H1 (cell line): ENCODE measurements around the gene SEMA3A. TPM values are rescaled to one million over a fixed set of nuclear protein-coding genes. Genes with fewer than 3 reads are reported as not detected.

Experiments
- CTCF ChIA-PET: fragments of 300-600 bp; sonication (Branson Sonifier 250); formaldehyde crosslinking; loops from one replicate; lab custom pipeline; 2021; ENCODE audit not compliant: partially characterized antibody; lab: Charles Lee
- POLR2A ChIA-PET: fragments of 300-600 bp; sonication (Branson Sonifier 250); formaldehyde crosslinking; loops from one replicate; lab custom pipeline; 2021; ENCODE audit warnings: inconsistent platforms; ENCODE audit not compliant: partially characterized antibody; lab: Charles Lee
- DNase-seq, 2 experiments: peaks; one replicate each; pipeline versions ENCODE4 v3.0.0 to v3.0.0-alpha.2; 2010 to 2022; ENCODE audit warnings: low spot score in 2 of 2, low read depth in 1 of 2, mixed read lengths in 1 of 2
- FAIRE-seq: peaks from 2 replicates; lab custom pipeline; 2011; peaks lifted over from hg19 to GRCh38; lab: Jason Lieb, UNC
- H2AFZ ChIP-seq: 2 replicates; pipeline ENCODE4 v1.8.1; 2012; ENCODE audit warnings: low read length, inconsistent platforms
- H2AK5ac ChIP-seq: 2 replicates; pipeline ENCODE4 v1.6.1; 2013; ENCODE audit warnings: low read depth, low read length
- H2BK120ac ChIP-seq: replicated peaks from 2 replicates; pipeline ENCODE3; 2013; ENCODE audit warnings: low read depth, low read length, inconsistent platforms
- H2BK12ac ChIP-seq: 2 replicates; pipeline ENCODE4 v1.6.1; 2013; ENCODE audit warnings: low read depth, low read length
- H2BK15ac ChIP-seq: 2 replicates; pipeline ENCODE4 v1.6.1; 2013; ENCODE audit warnings: low read length
- H2BK20ac ChIP-seq: 2 replicates; pipeline ENCODE4 v1.6.1; 2013; ENCODE audit warnings: low read length
- H2BK5ac ChIP-seq: 2 replicates; pipeline ENCODE4 v1.6.1; 2013; ENCODE audit warnings: low read depth, low read length
- H3K14ac ChIP-seq: 2 replicates; pipeline ENCODE4 v1.6.1; 2013; ENCODE audit warnings: inconsistent platforms; ENCODE audit not compliant: insufficient read length
- H3K18ac ChIP-seq: 2 replicates; pipeline ENCODE4 v1.6.1; 2013; ENCODE audit warnings: low read length; ENCODE audit errors: extremely low read depth
- H3K23ac ChIP-seq: 2 replicates; pipeline ENCODE4 v1.6.1; 2013; ENCODE audit warnings: inconsistent platforms; ENCODE audit not compliant: insufficient read length
- H3K23me2 ChIP-seq: 2 replicates; pipeline ENCODE4 v1.6.1; 2013; ENCODE audit warnings: low read depth, low read length
- H3K27ac ChIP-seq: 2 replicates; pipeline ENCODE4 v1.6.1; 2011; ENCODE audit warnings: low read depth, low read length, inconsistent platforms
- H3K27me3 ChIP-seq, 4 experiments: replicated peaks in 1 of 4; 1 replicate in 1 of 4; 2 replicates in 3 of 4; pipeline versions ENCODE4 v1.6.1 to v1.8.1; 2011 to 2013; ENCODE audit warnings: low read length in 3 of 4, mild to moderate bottlenecking in 3 of 4, inconsistent platforms in 2 of 4, mixed read lengths in 2 of 4, moderate library complexity in 1 of 4; ENCODE audit not compliant: control insufficient read depth in 3 of 4, insufficient read depth in 3 of 4; ENCODE audit errors: extremely low read depth in 1 of 4
- H3K36me3 ChIP-seq, 4 experiments: 2 replicates each; pipeline versions ENCODE4 v1.6.1 to v1.8.1; 2011 to 2013; ENCODE audit warnings: mild to moderate bottlenecking in 4 of 4, low read length in 3 of 4, moderate library complexity in 2 of 4, control low read depth in 1 of 4, inconsistent platforms in 1 of 4; ENCODE audit not compliant: insufficient read depth in 4 of 4, control insufficient read depth in 2 of 4
- H3K4ac ChIP-seq: replicated peaks from 2 replicates; pipeline ENCODE3; 2013; ENCODE audit warnings: low read length, low read depth, mixed read lengths, inconsistent platforms; ENCODE audit not compliant: insufficient read length
- H3K4me1 ChIP-seq, 4 experiments: replicated peaks in 1 of 4; 1 replicate in 1 of 4; 2 replicates in 3 of 4; pipeline versions ENCODE4 v1.6.1 to v1.8.1; 2011 to 2013; ENCODE audit warnings: low read length in 3 of 4, inconsistent platforms in 2 of 4, mixed read lengths in 1 of 4; ENCODE audit not compliant: insufficient read depth in 4 of 4, control insufficient read depth in 3 of 4
- H3K4me2 ChIP-seq, 2 experiments: 2 replicates each; pipeline versions ENCODE4 v1.6.1 to v1.8.1; 2011 to 2013; ENCODE audit warnings: low read depth in 2 of 2, low read length in 2 of 2, control low read depth in 1 of 2, inconsistent platforms in 1 of 2, mild to moderate bottlenecking in 1 of 2; ENCODE audit not compliant: insufficient read depth in 1 of 2
- H3K4me3 ChIP-seq, 4 experiments: fragments of 200-600, 300-600 bp in 1 of 4; sonication (generic), shearing (Covaris generic), sonication (Bioruptor Twin) in 1 of 4; 2 replicates each; pipeline versions ENCODE4 v1.5.1 to v1.8.1; 2011 to 2016; ENCODE audit warnings: low read length in 4 of 4, low read depth in 3 of 4, control low read depth in 2 of 4, inconsistent platforms in 2 of 4, mild to moderate bottlenecking in 2 of 4, mixed read lengths in 1 of 4, moderate library complexity in 1 of 4; ENCODE audit not compliant: insufficient read depth in 2 of 4; ENCODE audit errors: extremely low read depth in 1 of 4
- H3K56ac ChIP-seq: replicated peaks from 2 replicates; pipeline ENCODE3; 2013; ENCODE audit warnings: low read depth, mild to moderate bottlenecking, mixed read lengths, low read length, inconsistent platforms; ENCODE audit not compliant: insufficient read length
- H3K79me1 ChIP-seq: 2 replicates; pipeline ENCODE4 v1.6.1; 2013; ENCODE audit warnings: low read depth, low read length, control low read depth
- H3K79me2 ChIP-seq, 2 experiments: 2 replicates each; pipeline versions ENCODE4 v1.6.1 to v1.8.1; 2012 to 2013; ENCODE audit warnings: low read length in 2 of 2, mild to moderate bottlenecking in 2 of 2, inconsistent platforms in 1 of 2; ENCODE audit not compliant: insufficient read depth in 2 of 2, control insufficient read depth in 1 of 2
- H3K9ac ChIP-seq, 4 experiments: replicated peaks in 1 of 4; 1 replicate in 1 of 4; 2 replicates in 3 of 4; pipeline versions ENCODE4 v1.6.1 to v1.8.1; 2011 to 2013; ENCODE audit warnings: low read depth in 3 of 4, low read length in 3 of 4, control low read depth in 2 of 4, mild to moderate bottlenecking in 2 of 4, moderate library complexity in 2 of 4, inconsistent platforms in 1 of 4; ENCODE audit errors: extremely low read depth in 1 of 4
- H3K9me3 ChIP-seq, 2 experiments: 2 replicates each; pipeline versions ENCODE4 v1.6.1 to v1.8.1; 2012 to 2013; ENCODE audit warnings: mild to moderate bottlenecking in 2 of 2, moderate library complexity in 2 of 2, control low read depth in 1 of 2, inconsistent platforms in 1 of 2, low read depth in 1 of 2, low read length in 1 of 2, mixed read lengths in 1 of 2; ENCODE audit not compliant: insufficient read depth in 2 of 2
- H4K20me1 ChIP-seq, 2 experiments: replicated peaks in 1 of 2; 2 replicates each; pipeline versions ENCODE3 to v1.8.1; 2011 to 2013; ENCODE audit warnings: inconsistent platforms in 2 of 2, low read length in 2 of 2, mild to moderate bottlenecking in 1 of 2; ENCODE audit not compliant: insufficient read depth in 2 of 2, control insufficient read depth in 1 of 2
- H4K5ac ChIP-seq: 2 replicates; pipeline ENCODE4 v1.6.1; 2013; ENCODE audit warnings: low read length, low read depth, mixed read lengths, inconsistent platforms; ENCODE audit not compliant: insufficient read length
- H4K8ac ChIP-seq: 2 replicates; pipeline ENCODE4 v1.8.0; 2013; ENCODE audit warnings: mild to moderate bottlenecking, moderate library complexity, low read length, inconsistent platforms; ENCODE audit not compliant: insufficient read depth; ENCODE audit errors: extremely low read depth
- H4K91ac ChIP-seq: replicated peaks from 2 replicates; pipeline ENCODE3; 2013; ENCODE audit warnings: low read length, mixed read lengths, inconsistent platforms; ENCODE audit not compliant: insufficient read length
- GTF2F1 ChIP-seq: IDR thresholded peaks from 2 replicates; pipeline ENCODE4 v1.6.1; 2012; ENCODE audit warnings: low read depth, low read length, improper control_type of control experiment, borderline replicate concordance
- WGBS, 2 experiments: shearing (Covaris generic) in 1 of 2; methylation state at CpG; one replicate each; pipeline versions ENCODE4 v1.1.6 to v1.1.7; 2013 to 2015; ENCODE audit warnings: low lambda C conversion rate in 2 of 2, mixed read lengths in 2 of 2, inconsistent platforms in 1 of 2, low coverage in 1 of 2, missing lambda C conversion rate in 1 of 2; ENCODE audit not compliant: insufficient replicate concordance in 2 of 2, insufficient coverage in 1 of 2, insufficient read length in 1 of 2; ENCODE audit errors: extremely low coverage in 1 of 2, missing lambda C conversion rate in 1 of 2; 5-methylcytosine and 5-hydroxymethylcytosine counted together
- polyA plus RNA-seq, 7 experiments: library from polyadenylated mRNA; depleted of rRNA in 3 of 7; stranded (reverse) in 5 of 7; unstranded in 2 of 7; fragments of >200 nt in 5 of 7; fragments of 200-250 nt in 2 of 7; gene quantifications; 1 replicate in 5 of 7; 2 replicates in 1 of 7; 4 replicates in 1 of 7; pipeline versions ENCODE4 v1.2.1 to v1.2.3, GENCODE V29; 2011 to 2013; ENCODE audit warnings: missing spikeins in 2 of 7, mixed read lengths in 2 of 7
- total RNA-seq: library from RNA; stranded (reverse); fragmentation: NEBNext Ultra II Directional; extraction: Animal tissue kit (Norgen Biotek cat#: 25700); gene quantifications from 2 replicates; pipeline ENCODE4 v1.2.1, GENCODE V29; 2021

The SEMA3A gene
- total and polyA plus RNA-seq, 2 of the 8 experiments (the other 6 are each of a cell fraction or from before 2014, with no cell fraction given): 8.1 to 45.9 TPM

GRCh38 chr7:84041649-84042048 lies 152.9 kb downstream of the SEMA3A start:
- H4K91ac ChIP-seq: no peak overlapping the region
- no peak overlapping the region for H2BK20ac ChIP-seq
- no peak overlapping the region for H3K14ac ChIP-seq
- no peak overlapping the region for H4K5ac ChIP-seq
- no peak overlapping the region for H3K4me2 ChIP-seq
- POLR2A ChIA-PET: no interaction called here
- H2AFZ ChIP-seq: no peak overlapping the region
- CTCF ChIA-PET: no interaction called here
- FAIRE-seq (no peak), DNase-seq (no peak)
- no peak overlapping the region for H3K9ac ChIP-seq
- no peak overlapping the region for H3K18ac ChIP-seq
- H3K4me1 ChIP-seq: peaks cover 0 to 7% (median 2%) of the 10 kb centered on the region in 4 experiments; a peak in 4 of 7 replicates
- H3K9me3 ChIP-seq: no peaks in the 10 kb centered on the region
- H3K79me2 ChIP-seq: no peaks in the 10 kb centered on the region
- no peaks in the 10 kb centered on the region; a peak in 1 of 8 replicates for H3K36me3 ChIP-seq
- TF ChIP-seq GTF2F1: no peak
- H2BK12ac ChIP-seq: no peak overlapping the region
- H2BK15ac ChIP-seq: no peak overlapping the region
- H3K4me3 ChIP-seq: no peak overlapping the region
- H2BK5ac ChIP-seq: no peak overlapping the region
- no peak overlapping the region for H2AK5ac ChIP-seq
- 90% methylated on average over 5 of the region's 5 CpGs; no CpG with 5 or more reads in 1 of the 2 experiments for WGBS, 2 experiments
- H3K23ac ChIP-seq: no peak overlapping the region
- H3K4ac ChIP-seq: no peak overlapping the region
- H3K79me1 ChIP-seq: no peaks in the 10 kb centered on the region
- H4K8ac ChIP-seq: no peak overlapping the region
- H2BK120ac ChIP-seq: no peak overlapping the region
- H4K20me1 ChIP-seq: no peaks in the 10 kb centered on the region
- no peak overlapping the region for H3K27ac ChIP-seq
- no peaks in the 10 kb centered on the region for H3K23me2 ChIP-seq
- H3K56ac ChIP-seq: no peak overlapping the region
- H3K27me3 ChIP-seq: no peaks in the 10 kb centered on the region
